Liver (tissue), 9 donors: ENCODE data around the gene C19orf25. TPM values are rescaled to one million over a fixed set of nuclear protein-coding genes. Genes with fewer than 3 reads are reported as not detected.

ENCODE experiments used
- DNase-seq: peaks from one replicate; pipeline ENCODE4 v3.0.0-alpha.2; 2017; ENCODE audit warnings: low spot score
- H3K27ac ChIP-seq, 2 donors: one replicate each; pipeline ENCODE4 v1.7.0; 2013; ENCODE audit warnings: inconsistent platforms in 2 of 2, low read length in 2 of 2, control low read depth in 1 of 2, low read depth in 1 of 2, mild to moderate bottlenecking in 1 of 2
- H3K27me3 ChIP-seq, 4 donors: one replicate each; pipeline versions ENCODE4 v1.6.1 to v1.7.0; 2013; ENCODE audit warnings: low read length in 3 of 4, inconsistent platforms in 1 of 4, mild to moderate bottlenecking in 1 of 4, moderate library complexity in 1 of 4; ENCODE audit not compliant: control insufficient read depth in 4 of 4, insufficient read depth in 4 of 4
- H3K36me3 ChIP-seq, 4 donors: one replicate each; pipeline versions ENCODE4 v1.6.1 to v1.7.0; 2013; ENCODE audit warnings: low read length in 3 of 4, mild to moderate bottlenecking in 3 of 4, low read depth in 1 of 4, moderate library complexity in 1 of 4; ENCODE audit not compliant: control insufficient read depth in 4 of 4, insufficient read depth in 3 of 4
- H3K4me1 ChIP-seq, 4 donors: one replicate each; pipeline versions ENCODE4 v1.6.1 to v1.7.0; 2013; ENCODE audit warnings: low read length in 3 of 4, mild to moderate bottlenecking in 3 of 4, moderate library complexity in 1 of 4; ENCODE audit not compliant: control insufficient read depth in 4 of 4, insufficient read depth in 4 of 4
- H3K4me3 ChIP-seq, 3 donors: one replicate each; pipeline versions ENCODE4 v1.6.1 to v1.7.0; 2013; ENCODE audit warnings: low read length in 3 of 3, control low read depth in 1 of 3, low read depth in 1 of 3, mild to moderate bottlenecking in 1 of 3
- H3K9ac ChIP-seq, 2 donors: one replicate each; pipeline ENCODE4 v1.7.0; 2013; ENCODE audit warnings: low read length in 2 of 2, mild to moderate bottlenecking in 2 of 2, moderate library complexity in 2 of 2, control low read depth in 1 of 2, low read depth in 1 of 2
- H3K9me3 ChIP-seq, 4 donors: one replicate each; pipeline versions ENCODE4 v1.6.1 to v1.7.0; 2013; ENCODE audit warnings: low read length in 3 of 4; ENCODE audit not compliant: control insufficient read depth in 4 of 4
- EGR1 ChIP-seq, 2 donors: IDR thresholded peaks; 2 replicates each; pipeline ENCODE4 v1.6.1; 2016 to 2018; ENCODE audit warnings: antibody characterized with exemption in 2 of 2, low read depth in 2 of 2
- FOXA1 ChIP-seq: IDR thresholded peaks from 2 replicates; pipeline ENCODE4 v1.6.1; 2016; ENCODE audit warnings: antibody characterized with exemption
- FOXA2 ChIP-seq: IDR thresholded peaks from 2 replicates; pipeline ENCODE4 v1.6.1; 2016; ENCODE audit warnings: antibody characterized with exemption
- GABPA ChIP-seq, 2 donors: IDR thresholded peaks in 1 of 2; conservative IDR thresholded peaks in 1 of 2; 2 replicates each; pipeline ENCODE4 v1.6.1; 2016; ENCODE audit warnings: antibody characterized with exemption in 2 of 2, mild to moderate bottlenecking in 1 of 2, moderate library complexity in 1 of 2
- HNF4A ChIP-seq, 2 donors: conservative IDR thresholded peaks; 2 replicates each; pipeline ENCODE4 v1.6.1; 2016; ENCODE audit warnings: antibody characterized with exemption in 2 of 2, mild to moderate bottlenecking in 2 of 2
- HNF4G ChIP-seq: IDR thresholded peaks from 2 replicates; pipeline ENCODE4 v1.6.1; 2016; ENCODE audit warnings: antibody characterized with exemption
- JUND ChIP-seq, 2 donors: IDR thresholded peaks; 2 replicates each; pipeline ENCODE4 v1.6.1; 2016; ENCODE audit warnings: antibody characterized with exemption in 2 of 2
- NR2F2 ChIP-seq: IDR thresholded peaks from 2 replicates; pipeline ENCODE4 v1.6.1; 2016; ENCODE audit warnings: antibody characterized with exemption
- RAD21 ChIP-seq, 2 donors: IDR thresholded peaks; 2 replicates each; pipeline ENCODE4 v1.6.1; 2016; ENCODE audit warnings: antibody characterized with exemption in 2 of 2, mild to moderate bottlenecking in 2 of 2
- REST ChIP-seq: IDR thresholded peaks from 2 replicates; pipeline ENCODE4 v1.6.1; 2016; ENCODE audit warnings: antibody characterized with exemption, mild to moderate bottlenecking
- RXRA ChIP-seq, 2 donors: IDR thresholded peaks; 2 replicates each; pipeline ENCODE4 v1.6.1; 2017 to 2018; ENCODE audit warnings: antibody characterized with exemption in 2 of 2, mild to moderate bottlenecking in 1 of 2
- SP1 ChIP-seq: IDR thresholded peaks from 2 replicates; pipeline ENCODE4 v1.6.1; 2018; ENCODE audit warnings: antibody characterized with exemption, mild to moderate bottlenecking
- TAF1 ChIP-seq: conservative IDR thresholded peaks from 2 replicates; pipeline ENCODE4 v1.6.1; 2016; ENCODE audit warnings: antibody characterized with exemption, mild to moderate bottlenecking
- YY1 ChIP-seq: IDR thresholded peaks from 2 replicates; pipeline ENCODE4 v1.6.1; 2016; ENCODE audit warnings: antibody characterized with exemption, mild to moderate bottlenecking
- ZBTB33 ChIP-seq: IDR thresholded peaks from 2 replicates; pipeline ENCODE4 v1.6.1; 2016; ENCODE audit warnings: antibody characterized with exemption
- WGBS: extraction: QIAGEN DNeasy Blood & Tissue Kit; methylation state at CpG from one replicate; pipeline ENCODE4 v1.1.7; 2013; 5-methylcytosine and 5-hydroxymethylcytosine counted together
- polyA plus RNA-seq, 2 donors: library from polyadenylated mRNA; stranded (reverse) in 1 of 2; unstranded in 1 of 2; fragments of 200-250 nt in 1 of 2; fragments of >200 nt in 1 of 2; fragmentation: Nextera tagmentation in 1 of 2; extraction: Ambion mirVana in 1 of 2; gene quantifications; one replicate each; pipeline versions ENCODE4 v1.2.1 to v1.2.3, GENCODE V29; 2013 to 2015
- total RNA-seq, 2 donors: library from RNA; depleted of rRNA; stranded (reverse); fragments of >200 nt; gene quantifications; one replicate each; pipeline ENCODE4 v1.2.3, GENCODE V29; 2014
- TF ChIP-seq, protein P1 (sequence below): fragments of 150-350 bp; IDR thresholded peaks from 2 replicates; pipeline ENCODE4 v1.5.1; 2017; ENCODE audit warnings: improper control_type of control experiment, low read depth, low read length; ENCODE audit not compliant: missing input control
- TF ChIP-seq, protein P2 (sequence below): IDR thresholded peaks from 2 replicates; pipeline ENCODE4 v1.6.1; 2016; ENCODE audit warnings: antibody characterized with exemption
- TF ChIP-seq, protein P3 (sequence below): IDR thresholded peaks from 2 replicates; pipeline ENCODE4 v1.6.1; 2016; ENCODE audit warnings: antibody characterized with exemption
- donor health status: healthy.
- donor health status: healthy.
- donor health status: healthy.
- donor health status: healthy.
- donor health status: healthy.

The C19orf25 gene
- total and polyA plus RNA-seq, 4 donors = 15.1 to 19.8 (median 18.5) TPM

DNA sequence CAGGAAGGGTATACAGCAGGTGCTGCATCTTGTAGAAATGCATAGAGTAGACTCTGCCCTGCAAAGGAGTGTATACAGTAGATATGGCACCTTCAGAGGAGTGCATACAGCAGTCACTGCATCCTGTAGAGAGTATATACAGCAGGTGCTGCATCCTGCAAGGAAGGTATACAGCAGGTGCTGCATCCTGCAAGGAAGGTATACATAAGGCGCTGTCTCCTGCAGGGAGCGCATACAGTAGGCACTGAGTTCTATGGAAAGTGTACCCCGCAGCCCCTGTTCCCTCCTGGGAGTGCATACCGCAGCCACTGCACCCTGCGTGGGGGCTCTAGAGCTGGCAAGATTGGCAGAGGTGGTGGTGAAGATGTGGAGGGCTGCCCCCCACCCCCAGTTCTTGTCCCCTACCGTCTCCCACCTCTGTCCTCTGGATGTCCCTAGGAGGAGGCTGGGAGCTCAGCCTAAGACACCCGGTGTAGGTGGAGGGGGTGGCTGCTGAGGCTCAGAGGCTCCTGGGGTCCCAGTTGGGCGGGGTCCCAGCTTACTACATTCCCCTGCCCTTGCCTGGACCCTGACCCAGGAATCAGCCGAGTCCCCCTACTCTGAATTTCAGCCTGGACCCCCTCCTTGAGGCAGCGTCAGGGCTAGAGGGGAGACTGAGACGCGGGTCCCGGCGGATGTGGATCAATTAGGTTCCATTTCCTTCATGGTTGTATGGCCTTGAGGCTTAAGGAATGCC is 36.1 kb upstream of the C19orf25 start:
- Histone ChIP-seq H3K9me3 (no peaks in the 10 kb centered on the region), H3K4me1 (peaks cover 0 to 17% (median 7%) of the 10 kb centered on the region in 4 donors), H3K4me3 (no peak overlapping the region), H3K36me3 (no peaks in the 10 kb centered on the region), H3K27ac (no peak overlapping the region), H3K9ac (no peak overlapping the region), H3K27me3 (peaks cover 0 to 3% (median 0%) of the 10 kb centered on the region in 4 donors)
- TF ChIP-seq HNF4G = no peak
- no peak for TF ChIP-seq FOXA2
- TF ChIP-seq, protein P1, sequence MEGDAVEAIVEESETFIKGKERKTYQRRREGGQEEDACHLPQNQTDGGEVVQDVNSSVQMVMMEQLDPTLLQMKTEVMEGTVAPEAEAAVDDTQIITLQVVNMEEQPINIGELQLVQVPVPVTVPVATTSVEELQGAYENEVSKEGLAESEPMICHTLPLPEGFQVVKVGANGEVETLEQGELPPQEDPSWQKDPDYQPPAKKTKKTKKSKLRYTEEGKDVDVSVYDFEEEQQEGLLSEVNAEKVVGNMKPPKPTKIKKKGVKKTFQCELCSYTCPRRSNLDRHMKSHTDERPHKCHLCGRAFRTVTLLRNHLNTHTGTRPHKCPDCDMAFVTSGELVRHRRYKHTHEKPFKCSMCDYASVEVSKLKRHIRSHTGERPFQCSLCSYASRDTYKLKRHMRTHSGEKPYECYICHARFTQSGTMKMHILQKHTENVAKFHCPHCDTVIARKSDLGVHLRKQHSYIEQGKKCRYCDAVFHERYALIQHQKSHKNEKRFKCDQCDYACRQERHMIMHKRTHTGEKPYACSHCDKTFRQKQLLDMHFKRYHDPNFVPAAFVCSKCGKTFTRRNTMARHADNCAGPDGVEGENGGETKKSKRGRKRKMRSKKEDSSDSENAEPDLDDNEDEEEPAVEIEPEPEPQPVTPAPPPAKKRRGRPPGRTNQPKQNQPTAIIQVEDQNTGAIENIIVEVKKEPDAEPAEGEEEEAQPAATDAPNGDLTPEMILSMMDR = no peak
- no peak for TF ChIP-seq RXRA (IDR thresholded peaks at IDR 0.05)
- no peak for TF ChIP-seq EGR1 (IDR thresholded peaks at IDR 0.05; ENCODE audit: low read depth in 2 of 2)
- TF ChIP-seq, protein P2, sequence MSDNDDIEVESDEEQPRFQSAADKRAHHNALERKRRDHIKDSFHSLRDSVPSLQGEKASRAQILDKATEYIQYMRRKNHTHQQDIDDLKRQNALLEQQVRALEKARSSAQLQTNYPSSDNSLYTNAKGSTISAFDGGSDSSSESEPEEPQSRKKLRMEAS = no peak
- TF ChIP-seq ZBTB33 = no peak
- no peak for TF ChIP-seq YY1
- no peak for TF ChIP-seq TAF1
- TF ChIP-seq HNF4A (conservative IDR thresholded peaks at IDR 0.05) = no peak
- no peak for TF ChIP-seq SP1
- no peak for TF ChIP-seq FOXA1
- TF ChIP-seq JUND (IDR thresholded peaks at IDR 0.05) = no peak
- TF ChIP-seq GABPA (IDR thresholded peaks at IDR 0.05 in 1 of 2, conservative IDR thresholded peaks at IDR 0.05 in 1 of 2) = no peak
- no peak for TF ChIP-seq REST
- TF ChIP-seq RAD21 (IDR thresholded peaks at IDR 0.05) = no peak
- no peak for TF ChIP-seq NR2F2
- TF ChIP-seq, protein P3, sequence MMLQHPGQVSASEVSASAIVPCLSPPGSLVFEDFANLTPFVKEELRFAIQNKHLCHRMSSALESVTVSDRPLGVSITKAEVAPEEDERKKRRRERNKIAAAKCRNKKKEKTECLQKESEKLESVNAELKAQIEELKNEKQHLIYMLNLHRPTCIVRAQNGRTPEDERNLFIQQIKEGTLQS = no peak
- DNase-seq = no peak
- 70% methylated on average over 14 of the region's 14 CpGs for WGBS
